ENCODE measurements around the gene PPM1L.

GRCh38 chr3:160998581-160998980 is 242.6 kb downstream of the PPM1L start:
- TF ChIP-seq CTCF (IDR thresholded peaks at IDR 0.05; ENCODE audit: low read length) (no peak), EZH2 (IDR thresholded peaks at IDR 0.05; ENCODE audit: borderline replicate concordance, low read length) (no peak)
